ENCODE results near the gene VAV1.
"Not testable (repeated sequence)": the region's sequence is repeated elsewhere in the genome, so short reads cannot be mapped to it uniquely, and the experiment has no call there.

Gene VAV1

GRCh38 chr19:6762253-6762797 lies 10.2 kb upstream of the VAV1 start:
- not testable (repeated sequence) for H3K27me3 ChIP-seq (ENCODE audit: insufficient read depth, low read length); H3K79me2 ChIP-seq (ENCODE audit: control insufficient read depth, insufficient read depth, low read length, unreplicated experiment); H3K27ac ChIP-seq (ENCODE audit: low read depth, low read length); H2AFZ ChIP-seq (ENCODE audit: low read length, unreplicated experiment); H3K36me3 ChIP-seq (ENCODE audit: insufficient read depth, low read length); H3K4me3 ChIP-seq (ENCODE audit: low read depth, low read length)
- H3K4me1 ChIP-seq (ENCODE audit: control insufficient read depth, insufficient read depth, low read length, unreplicated experiment) = peaks cover 15% of the 10 kb centered on the region

- no peak overlapping the region for H2AFZ ChIP-seq (ENCODE audit: low read length, unreplicated experiment)
- no peaks in the 10 kb centered on the region for H3K79me2 ChIP-seq (ENCODE audit: control insufficient read depth, insufficient read depth, low read length, unreplicated experiment)
- H3K4me3 ChIP-seq (ENCODE audit: low read depth, low read length) = no peak overlapping the region
- no peak overlapping the region for H3K27ac ChIP-seq (ENCODE audit: low read depth, low read length)
- no peaks in the 10 kb centered on the region for H3K36me3 ChIP-seq (ENCODE audit: insufficient read depth, low read length)
- H3K4me1 ChIP-seq (ENCODE audit: control insufficient read depth, insufficient read depth, low read length, unreplicated experiment) = peaks cover 15% of the 10 kb centered on the region
- no peaks in the 10 kb centered on the region for H3K27me3 ChIP-seq (ENCODE audit: insufficient read depth, low read length)
These were observed 6.7 kb upstream of the VAV1 start for GRCh38 chr19:6765738-6766356.

- Histone ChIP-seq H3K27me3 (ENCODE audit: insufficient read depth, low read length) (no peaks in the 10 kb centered on the region), H3K79me2 (ENCODE audit: control insufficient read depth, insufficient read depth, low read length, unreplicated experiment) (no peaks in the 10 kb centered on the region), H2AFZ (ENCODE audit: low read length, unreplicated experiment) (no peak overlapping the region), H3K4me3 (ENCODE audit: low read depth, low read length) (peak overlapping the region; percentile 12), H3K4me1 (ENCODE audit: control insufficient read depth, insufficient read depth, low read length, unreplicated experiment) (peaks cover 15% of the 10 kb centered on the region), H3K27ac (ENCODE audit: low read depth, low read length) (no peak overlapping the region), H3K36me3 (ENCODE audit: insufficient read depth, low read length) (no peaks in the 10 kb centered on the region)
These were observed 6.0 kb upstream of the VAV1 start for GRCh38 chr19:6766357-6767080.

- peak overlapping the region; percentile 67 for H3K4me3 ChIP-seq (ENCODE audit: low read depth, low read length)
- no peak overlapping the region for H3K27ac ChIP-seq (ENCODE audit: low read depth, low read length)
- H3K79me2 ChIP-seq (ENCODE audit: control insufficient read depth, insufficient read depth, low read length, unreplicated experiment) = no peaks in the 10 kb centered on the region
- H3K27me3 ChIP-seq (ENCODE audit: insufficient read depth, low read length) = no peaks in the 10 kb centered on the region
- H3K4me1 ChIP-seq (ENCODE audit: control insufficient read depth, insufficient read depth, low read length, unreplicated experiment) = peaks cover 15% of the 10 kb centered on the region
- no peaks in the 10 kb centered on the region for H3K36me3 ChIP-seq (ENCODE audit: insufficient read depth, low read length)
- no peak overlapping the region for H2AFZ ChIP-seq (ENCODE audit: low read length, unreplicated experiment)
These were observed 5.5 kb upstream of the VAV1 start for GRCh38 chr19:6767081-6767356.

GRCh38 chr19:6767357-6768235 lies 4.9 kb upstream of the VAV1 start, which contains the start of gene SH2D3A:
SH2D3A (minus strand) TSS chr19:6767435; CDS start chr19:6763748, 3,687 bp downstream.
- Histone ChIP-seq H3K27me3 (ENCODE audit: insufficient read depth, low read length) (no peaks in the 10 kb centered on the region), H2AFZ (ENCODE audit: low read length, unreplicated experiment) (no peak within 1 kb of the TSS), H3K36me3 (ENCODE audit: insufficient read depth, low read length) (no peaks in the 10 kb centered on the region), H3K4me3 (ENCODE audit: low read depth, low read length) (peak within 1 kb of the TSS; percentile 67), H3K27ac (ENCODE audit: low read depth, low read length) (no peak within 1 kb of the TSS), H3K4me1 (ENCODE audit: control insufficient read depth, insufficient read depth, low read length, unreplicated experiment) (peaks cover 15% of the 10 kb centered on the region), H3K79me2 (ENCODE audit: control insufficient read depth, insufficient read depth, low read length, unreplicated experiment) (no peaks in the 10 kb centered on the region)

GRCh38 chr19:6768236-6768785 lies 4.2 kb upstream of the VAV1 start:
- Histone ChIP-seq H3K27me3 (ENCODE audit: insufficient read depth, low read length) (no peaks in the 10 kb centered on the region), H3K36me3 (ENCODE audit: insufficient read depth, low read length) (no peaks in the 10 kb centered on the region), H3K4me1 (ENCODE audit: control insufficient read depth, insufficient read depth, low read length, unreplicated experiment) (peaks cover 15% of the 10 kb centered on the region), H3K27ac (ENCODE audit: low read depth, low read length) (no peak overlapping the region), H2AFZ (ENCODE audit: low read length, unreplicated experiment) (no peak overlapping the region), H3K79me2 (ENCODE audit: control insufficient read depth, insufficient read depth, low read length, unreplicated experiment) (no peaks in the 10 kb centered on the region), H3K4me3 (ENCODE audit: low read depth, low read length) (no peak overlapping the region)

- H3K4me1 ChIP-seq (ENCODE audit: control insufficient read depth, insufficient read depth, low read length, unreplicated experiment) = peaks cover 15% of the 10 kb centered on the region
- H3K27ac ChIP-seq (ENCODE audit: low read depth, low read length) = no peak overlapping the region
- H3K27me3 ChIP-seq (ENCODE audit: insufficient read depth, low read length) = no peaks in the 10 kb centered on the region
- H3K79me2 ChIP-seq (ENCODE audit: control insufficient read depth, insufficient read depth, low read length, unreplicated experiment) = no peaks in the 10 kb centered on the region
- H2AFZ ChIP-seq (ENCODE audit: low read length, unreplicated experiment) = no peak overlapping the region
- H3K4me3 ChIP-seq (ENCODE audit: low read depth, low read length) = no peak overlapping the region
- no peaks in the 10 kb centered on the region for H3K36me3 ChIP-seq (ENCODE audit: insufficient read depth, low read length)
These were observed 3.4 kb upstream of the VAV1 start for GRCh38 chr19:6769006-6769619.

GRCh38 chr19:6771648-6772027 lies 870 bp upstream of the VAV1 start:
- H3K36me3 ChIP-seq (ENCODE audit: insufficient read depth, low read length); H3K27me3 ChIP-seq (ENCODE audit: insufficient read depth, low read length); H3K4me3 ChIP-seq (ENCODE audit: low read depth, low read length); H3K79me2 ChIP-seq (ENCODE audit: control insufficient read depth, insufficient read depth, low read length, unreplicated experiment); H2AFZ ChIP-seq (ENCODE audit: low read length, unreplicated experiment); H3K4me1 ChIP-seq (ENCODE audit: control insufficient read depth, insufficient read depth, low read length, unreplicated experiment); H3K27ac ChIP-seq (ENCODE audit: low read depth, low read length): not testable (repeated sequence)

GRCh38 chr19:6772866-6773322 lies 386 bp downstream of the VAV1 start:
- H3K4me1 ChIP-seq (ENCODE audit: control insufficient read depth, insufficient read depth, low read length, unreplicated experiment) = no peaks in the 10 kb centered on the region
- H3K27me3 ChIP-seq (ENCODE audit: insufficient read depth, low read length) = no peaks in the 10 kb centered on the region
- no peak overlapping the region for H3K27ac ChIP-seq (ENCODE audit: low read depth, low read length)
- H3K79me2 ChIP-seq (ENCODE audit: control insufficient read depth, insufficient read depth, low read length, unreplicated experiment) = no peaks in the 10 kb centered on the region
- no peak overlapping the region for H2AFZ ChIP-seq (ENCODE audit: low read length, unreplicated experiment)
- H3K36me3 ChIP-seq (ENCODE audit: insufficient read depth, low read length) = no peaks in the 10 kb centered on the region
- H3K4me3 ChIP-seq (ENCODE audit: low read depth, low read length) = no peak overlapping the region

- Histone ChIP-seq H3K4me3 (ENCODE audit: low read depth, low read length) (no peak overlapping the region), H3K4me1 (ENCODE audit: control insufficient read depth, insufficient read depth, low read length, unreplicated experiment) (no peaks in the 10 kb centered on the region), H3K79me2 (ENCODE audit: control insufficient read depth, insufficient read depth, low read length, unreplicated experiment) (no peaks in the 10 kb centered on the region), H2AFZ (ENCODE audit: low read length, unreplicated experiment) (no peak overlapping the region), H3K27ac (ENCODE audit: low read depth, low read length) (no peak overlapping the region), H3K27me3 (ENCODE audit: insufficient read depth, low read length) (no peaks in the 10 kb centered on the region), H3K36me3 (ENCODE audit: insufficient read depth, low read length) (no peaks in the 10 kb centered on the region)
These were observed 919 bp downstream of the VAV1 start for GRCh38 chr19:6773323-6773931.

Data from ACC112 (cell line).